IMR-90 (cell line): ENCODE data around the gene LRRC3C. TPM values are rescaled to one million over a fixed set of nuclear protein-coding genes. Genes with fewer than 3 reads are reported as not detected.

Source experiments
- ATAC-seq: fragments of 200-7000 bp; cut with Tn5 transposase; 2 replicates; pipeline ENCODE4 v1.9.1; 2020; ENCODE audit warnings: low read depth, mild to moderate bottlenecking, moderate library complexity
- BruUV-seq: library from RNA; stranded (reverse); fragments of 400-500 nt; replicated peaks from 2 replicates; lab custom pipeline; 2021; lab: Mats Ljungman, UMichigan
- CTCF ChIA-PET: fragments of 300-600 bp; formaldehyde crosslinking; extraction: SDS; loops from one replicate; lab custom pipeline; 2021; ENCODE audit warnings: antibody characterized with exemption; lab: Yijun Ruan, JAX
- POLR2A ChIA-PET: fragments of 300-600 bp; sonication (Branson Sonifier 250); formaldehyde crosslinking; loops from one replicate; lab custom pipeline; 2022; ENCODE audit warnings: antibody characterized with exemption; ENCODE audit not compliant: unreplicated experiment; lab: Charles Lee
- DNase-seq: peaks from one replicate; pipeline ENCODE4 v3.0.0; 2013
- H2AFZ ChIP-seq: replicated peaks from 2 replicates; pipeline ENCODE3; 2013; ENCODE audit warnings: low read length, mild to moderate bottlenecking; ENCODE audit not compliant: poor library complexity
- H2AK5ac ChIP-seq: 2 replicates; pipeline ENCODE4 v1.6.1; 2013; ENCODE audit warnings: low read depth, low read length, inconsistent platforms
- H2AK9ac ChIP-seq: replicated peaks from 2 replicates; pipeline ENCODE3; 2013; ENCODE audit warnings: mild to moderate bottlenecking, low read depth, low read length, moderate library complexity; ENCODE audit not compliant: poor library complexity
- H2BK120ac ChIP-seq: 2 replicates; pipeline ENCODE4 v1.6.1; 2013; ENCODE audit warnings: low read depth, low read length, inconsistent platforms
- H2BK15ac ChIP-seq: 3 replicates; pipeline ENCODE4 v1.6.1; 2013; ENCODE audit warnings: low read depth, low read length, inconsistent platforms
- H2BK20ac ChIP-seq: 2 replicates; pipeline ENCODE4 v1.6.1; 2013; ENCODE audit warnings: low read depth, mild to moderate bottlenecking, inconsistent platforms, low read length, moderate library complexity
- H2BK5ac ChIP-seq: 2 replicates; pipeline ENCODE4 v1.6.1; 2013; ENCODE audit warnings: mild to moderate bottlenecking, low read depth, low read length, inconsistent platforms; ENCODE audit not compliant: poor library complexity, severe bottlenecking
- H3K14ac ChIP-seq: replicated peaks from 2 replicates; pipeline ENCODE4 v1.6.1; 2013; ENCODE audit warnings: low read depth, low read length, inconsistent platforms
- H3K18ac ChIP-seq: 2 replicates; pipeline ENCODE4 v1.6.1; 2013; ENCODE audit warnings: low read depth, low read length, control low read depth
- H3K23ac ChIP-seq: 2 replicates; pipeline ENCODE4 v1.6.1; 2013; ENCODE audit warnings: low read depth, low read length, inconsistent platforms
- H3K27ac ChIP-seq: 2 replicates; pipeline ENCODE4 v1.5.1; 2013; ENCODE audit warnings: mild to moderate bottlenecking, control low read depth, low read length; ENCODE audit not compliant: insufficient read depth
- H3K27me3 ChIP-seq: 2 replicates; pipeline ENCODE4 v1.6.1; 2013; ENCODE audit warnings: low read length; ENCODE audit not compliant: control insufficient read depth, insufficient read depth
- H3K36me3 ChIP-seq: 2 replicates; pipeline ENCODE4 v1.6.1; 2013; ENCODE audit warnings: low read length, mixed read lengths; ENCODE audit not compliant: control insufficient read depth, insufficient read depth
- H3K4ac ChIP-seq: 2 replicates; pipeline ENCODE4 v1.6.1; 2013; ENCODE audit warnings: low read depth, low read length, inconsistent platforms
- H3K4me1 ChIP-seq: 2 replicates; pipeline ENCODE4 v1.6.1; 2013; ENCODE audit warnings: low read length, mixed read lengths; ENCODE audit not compliant: control insufficient read depth, insufficient read depth
- H3K4me2 ChIP-seq: 2 replicates; pipeline ENCODE4 v1.6.1; 2013; ENCODE audit warnings: low read depth, mild to moderate bottlenecking, control low read depth, low read length, moderate library complexity
- H3K4me3 ChIP-seq: 2 replicates; pipeline ENCODE4 v1.5.1; 2013; ENCODE audit warnings: low read depth, mild to moderate bottlenecking, control low read depth, low read length, moderate library complexity; ENCODE audit not compliant: insufficient read depth
- H3K56ac ChIP-seq: 2 replicates; pipeline ENCODE4 v1.6.1; 2013; ENCODE audit warnings: low read length, inconsistent platforms; ENCODE audit not compliant: insufficient read depth; ENCODE audit errors: extremely low read depth
- H3K79me1 ChIP-seq, 2 experiments: 2 replicates each; pipeline ENCODE4 v1.6.1; 2013; ENCODE audit warnings: low read length in 2 of 2, inconsistent platforms in 1 of 2, low read depth in 1 of 2
- H3K9ac ChIP-seq: 2 replicates; pipeline ENCODE4 v1.6.1; 2013; ENCODE audit warnings: low read depth, low read length, control low read depth
- H3K9me1 ChIP-seq: 2 replicates; pipeline ENCODE4 v1.6.1; 2013; ENCODE audit warnings: low read length, inconsistent platforms; ENCODE audit not compliant: insufficient read depth
- H3K9me3 ChIP-seq: 2 replicates; pipeline ENCODE4 v1.6.1; 2013; ENCODE audit warnings: low read length; ENCODE audit not compliant: control insufficient read depth, insufficient read depth
- H4K20me1 ChIP-seq: 2 replicates; pipeline ENCODE4 v1.6.1; 2013; ENCODE audit warnings: low read length, inconsistent platforms; ENCODE audit not compliant: insufficient read depth
- H4K5ac ChIP-seq: 2 replicates; pipeline ENCODE4 v1.6.1; 2013; ENCODE audit warnings: mild to moderate bottlenecking, low read depth, low read length, control low read depth
- H4K8ac ChIP-seq, 2 experiments: 2 replicates each; pipeline ENCODE4 v1.6.1; 2013; ENCODE audit warnings: low read depth in 2 of 2, low read length in 2 of 2, control low read depth in 1 of 2, inconsistent platforms in 1 of 2
- H4K91ac ChIP-seq: 2 replicates; pipeline ENCODE4 v1.6.1; 2013; ENCODE audit warnings: low read depth, low read length, inconsistent platforms; ENCODE audit not compliant: insufficient read depth
- BHLHE40 ChIP-seq: fragments of 150-350 bp; IDR thresholded peaks from 2 replicates; pipeline ENCODE4 v1.6.1; 2016; ENCODE audit warnings: mild to moderate bottlenecking, low read depth, low read length
- CEBPB ChIP-seq: IDR thresholded peaks from 2 replicates; pipeline ENCODE4 v1.6.1; 2012; ENCODE audit warnings: low read depth, low read length, improper control_type of control experiment
- CHD1 ChIP-seq: IDR thresholded peaks from 2 replicates; pipeline ENCODE4 v1.6.1; 2012; ENCODE audit warnings: low read depth, low read length, improper control_type of control experiment
- FOS ChIP-seq: fragments of 150-350 bp; IDR thresholded peaks from 2 replicates; pipeline ENCODE4 v1.6.1; 2016; ENCODE audit warnings: low read depth, low read length
- MAFK ChIP-seq: IDR thresholded peaks from 2 replicates; pipeline ENCODE4 v1.6.1; 2012; ENCODE audit warnings: low read depth, low read length, improper control_type of control experiment
- MAZ ChIP-seq: IDR thresholded peaks from 2 replicates; pipeline ENCODE4 v1.6.1; 2012; ENCODE audit warnings: low read depth, mild to moderate bottlenecking, low read length, improper control_type of control experiment, moderate library complexity, borderline replicate concordance
- MXI1 ChIP-seq: IDR thresholded peaks from 2 replicates; pipeline ENCODE4 v1.6.1; 2012; ENCODE audit warnings: low read depth, mild to moderate bottlenecking, low read length, moderate library complexity, borderline replicate concordance
- NFE2L2 ChIP-seq: fragments of 150-350 bp; IDR thresholded peaks from 2 replicates; pipeline ENCODE4 v1.6.1; 2016; ENCODE audit warnings: low read depth, mild to moderate bottlenecking, low read length
- POLR2A ChIP-seq: IDR thresholded peaks from 2 replicates; pipeline ENCODE4 v1.6.1; 2012; ENCODE audit warnings: mild to moderate bottlenecking, low read depth, low read length
- RAD21 ChIP-seq: IDR thresholded peaks from 2 replicates; pipeline ENCODE4 v1.6.1; 2012; ENCODE audit warnings: low read length, improper control_type of control experiment
- RCOR1 ChIP-seq: IDR thresholded peaks from 2 replicates; pipeline ENCODE4 v1.6.1; 2012; ENCODE audit warnings: mild to moderate bottlenecking, low read length, improper control_type of control experiment; ENCODE audit not compliant: insufficient replicate concordance
- WGBS, 2 experiments: methylation state at CpG; one replicate each; pipeline versions ENCODE4 v1.1.5 to v1.1.7; 2013; ENCODE audit warnings: missing lambda C conversion rate in 2 of 2; ENCODE audit not compliant: insufficient read length in 1 of 2; ENCODE audit errors: extremely low coverage in 2 of 2; 5-methylcytosine and 5-hydroxymethylcytosine counted together
- dilution Hi-C: fragments of 300-500 bp; cut with HindIII; formaldehyde crosslinking; loops from one replicate; pipeline ENCODE4 v1.14.3; 2018; ENCODE audit warnings: low sequenced_read_pairs; ENCODE audit not compliant: unreplicated experiment
- in situ Hi-C: fragments of 300-500 bp; cut with MboI; formaldehyde crosslinking; loops from 3 replicates; pipeline ENCODE4 v1.14.3; 2019; ENCODE audit warnings: low sequenced_read_pairs, inconsistent platforms, mixed read lengths
- intact Hi-C: fragments of 100-400 bp; cut with micrococcal nuclease; formaldehyde crosslinking; loops from 2 replicates; pipeline ENCODE4 v1.10.0; 2022
- polyA plus RNA-seq, 3 experiments: library from polyadenylated mRNA; depleted of rRNA; stranded (reverse); fragments of >200 nt; gene quantifications; 2 replicates each; pipeline ENCODE4 v1.2.3, GENCODE V29; 2012; ENCODE audit warnings: low replicate concordance in 1 of 3
- total RNA-seq: library from RNA; depleted of rRNA; stranded (reverse); fragments of >200 nt; gene quantifications from 2 replicates; pipeline ENCODE4 v1.2.3, GENCODE V29; 2012
- TF ChIP-seq, protein P1 (sequence below): fragments of 150-350 bp; IDR thresholded peaks from 2 replicates; pipeline ENCODE4 v1.6.1; 2016; ENCODE audit warnings: low read depth, mild to moderate bottlenecking, low read length, moderate library complexity, borderline replicate concordance
- TF ChIP-seq, protein P2 (sequence below): fragments of 150-350 bp; IDR thresholded peaks from 2 replicates; pipeline ENCODE4 v1.6.1; 2017; ENCODE audit warnings: mild to moderate bottlenecking, antibody characterized with exemption, low read length, low read depth
- TF ChIP-seq, protein P3 (sequence below): conservative IDR thresholded peaks from 2 replicates; pipeline ENCODE4 v1.5.1; 2012; ENCODE audit warnings: mild to moderate bottlenecking, low read depth, low read length, improper control_type of control experiment

Gene LRRC3C
- total and polyA plus RNA-seq, 2 of the 4 experiments (the other 2 are of a cell fraction) = not detected

DNA sequence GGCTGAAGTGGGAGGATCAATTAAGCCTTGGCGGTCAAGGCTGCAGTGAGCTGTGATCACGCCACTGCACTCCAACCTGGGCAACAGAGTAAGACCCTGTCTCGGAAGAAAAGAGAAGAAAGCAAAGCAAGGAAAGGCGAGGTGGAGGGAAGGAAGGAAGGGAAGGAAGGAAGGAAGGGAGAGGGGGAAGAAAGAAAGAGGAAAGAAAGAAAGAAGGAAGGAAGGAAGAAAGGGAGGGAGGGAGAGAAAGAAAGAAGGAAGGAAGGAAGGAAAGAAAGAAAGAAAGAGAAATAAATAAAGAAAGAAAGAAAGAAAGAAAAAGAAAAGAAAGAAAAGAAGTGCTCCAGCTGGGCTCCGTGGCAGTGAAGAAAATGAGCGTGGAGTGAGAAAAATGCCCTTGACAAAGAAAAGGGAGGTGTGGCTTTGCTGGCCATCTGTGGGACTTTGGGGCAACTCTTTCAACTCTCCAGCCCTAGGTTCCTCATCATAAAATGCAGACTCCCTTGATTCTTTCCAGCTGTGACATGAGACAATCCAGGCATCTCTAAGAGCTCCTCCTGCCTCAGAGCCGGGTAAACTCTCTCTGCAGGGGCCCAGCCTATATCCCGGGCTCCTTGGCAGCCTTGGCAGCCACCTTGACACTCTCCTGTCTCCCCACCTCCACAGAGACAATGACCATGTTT, 37.6 kb downstream of the LRRC3C start:
- TF ChIP-seq MAZ = no peak
- TF ChIP-seq CHD1 = no peak
- TF ChIP-seq MXI1 = no peak
- TF ChIP-seq, protein P1, sequence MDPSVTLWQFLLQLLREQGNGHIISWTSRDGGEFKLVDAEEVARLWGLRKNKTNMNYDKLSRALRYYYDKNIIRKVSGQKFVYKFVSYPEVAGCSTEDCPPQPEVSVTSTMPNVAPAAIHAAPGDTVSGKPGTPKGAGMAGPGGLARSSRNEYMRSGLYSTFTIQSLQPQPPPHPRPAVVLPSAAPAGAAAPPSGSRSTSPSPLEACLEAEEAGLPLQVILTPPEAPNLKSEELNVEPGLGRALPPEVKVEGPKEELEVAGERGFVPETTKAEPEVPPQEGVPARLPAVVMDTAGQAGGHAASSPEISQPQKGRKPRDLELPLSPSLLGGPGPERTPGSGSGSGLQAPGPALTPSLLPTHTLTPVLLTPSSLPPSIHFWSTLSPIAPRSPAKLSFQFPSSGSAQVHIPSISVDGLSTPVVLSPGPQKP = no peak
- TF ChIP-seq FOS = no peak
- TF ChIP-seq POLR2A = no peak
- no peak for TF ChIP-seq RAD21
- no peak for TF ChIP-seq BHLHE40
- TF ChIP-seq CEBPB = no peak
- TF ChIP-seq, protein P2, sequence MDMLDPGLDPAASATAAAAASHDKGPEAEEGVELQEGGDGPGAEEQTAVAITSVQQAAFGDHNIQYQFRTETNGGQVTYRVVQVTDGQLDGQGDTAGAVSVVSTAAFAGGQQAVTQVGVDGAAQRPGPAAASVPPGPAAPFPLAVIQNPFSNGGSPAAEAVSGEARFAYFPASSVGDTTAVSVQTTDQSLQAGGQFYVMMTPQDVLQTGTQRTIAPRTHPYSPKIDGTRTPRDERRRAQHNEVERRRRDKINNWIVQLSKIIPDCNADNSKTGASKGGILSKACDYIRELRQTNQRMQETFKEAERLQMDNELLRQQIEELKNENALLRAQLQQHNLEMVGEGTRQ = no peak
- TF ChIP-seq MAFK = no peak
- TF ChIP-seq, protein P3, sequence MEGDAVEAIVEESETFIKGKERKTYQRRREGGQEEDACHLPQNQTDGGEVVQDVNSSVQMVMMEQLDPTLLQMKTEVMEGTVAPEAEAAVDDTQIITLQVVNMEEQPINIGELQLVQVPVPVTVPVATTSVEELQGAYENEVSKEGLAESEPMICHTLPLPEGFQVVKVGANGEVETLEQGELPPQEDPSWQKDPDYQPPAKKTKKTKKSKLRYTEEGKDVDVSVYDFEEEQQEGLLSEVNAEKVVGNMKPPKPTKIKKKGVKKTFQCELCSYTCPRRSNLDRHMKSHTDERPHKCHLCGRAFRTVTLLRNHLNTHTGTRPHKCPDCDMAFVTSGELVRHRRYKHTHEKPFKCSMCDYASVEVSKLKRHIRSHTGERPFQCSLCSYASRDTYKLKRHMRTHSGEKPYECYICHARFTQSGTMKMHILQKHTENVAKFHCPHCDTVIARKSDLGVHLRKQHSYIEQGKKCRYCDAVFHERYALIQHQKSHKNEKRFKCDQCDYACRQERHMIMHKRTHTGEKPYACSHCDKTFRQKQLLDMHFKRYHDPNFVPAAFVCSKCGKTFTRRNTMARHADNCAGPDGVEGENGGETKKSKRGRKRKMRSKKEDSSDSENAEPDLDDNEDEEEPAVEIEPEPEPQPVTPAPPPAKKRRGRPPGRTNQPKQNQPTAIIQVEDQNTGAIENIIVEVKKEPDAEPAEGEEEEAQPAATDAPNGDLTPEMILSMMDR = no peak
- no peak for TF ChIP-seq RCOR1
- TF ChIP-seq NFE2L2 = no peak
- H3K18ac ChIP-seq = no peak overlapping the region
- no peak overlapping the region for H3K14ac ChIP-seq
- H3K9me1 ChIP-seq = no peaks in the 10 kb centered on the region
- no peak overlapping the region for H4K5ac ChIP-seq
- H4K8ac ChIP-seq = no peak overlapping the region
- intact Hi-C loops = no loop called here
- H3K56ac ChIP-seq = no peak overlapping the region
- no peak overlapping the region for H2AK9ac ChIP-seq
- H2AFZ ChIP-seq = no peak overlapping the region
- no peak overlapping the region for H3K4me2 ChIP-seq
- no peak overlapping the region for H2BK20ac ChIP-seq
- in situ Hi-C loops = no loop called here
- dilution Hi-C loops = no loop called here
- no TSS peak for BruUV-seq
- no peak overlapping the region for H2BK15ac ChIP-seq
- no peak overlapping the region for H4K91ac ChIP-seq
- no peaks in the 10 kb centered on the region for H3K4me1 ChIP-seq
- POLR2A ChIA-PET = no interaction called here
- CTCF ChIA-PET = no interaction called here
- H2AK5ac ChIP-seq = no peak overlapping the region
- H3K36me3 ChIP-seq = no peaks in the 10 kb centered on the region
- WGBS, 2 experiments = 56% methylated on average over 4 of the region's 8 CpGs; no CpG with 5 or more reads in 1 of the 2 experiments
- no peaks in the 10 kb centered on the region for H4K20me1 ChIP-seq
- H3K27ac ChIP-seq = no peak overlapping the region
- no peaks in the 10 kb centered on the region for H3K79me1 ChIP-seq
- no peak overlapping the region for H3K4ac ChIP-seq
- no peak overlapping the region for H3K9ac ChIP-seq
- peaks cover 45% of the 10 kb centered on the region for H3K27me3 ChIP-seq
- no peak overlapping the region for H2BK120ac ChIP-seq
- no peak overlapping the region for H3K23ac ChIP-seq
- H3K9me3 ChIP-seq = no peaks in the 10 kb centered on the region
- ATAC-seq (no peak), DNase-seq (no peak)
- H2BK5ac ChIP-seq = no peak overlapping the region
- no peak overlapping the region for H3K4me3 ChIP-seq
